EH (cell line): ENCODE measurements around the gene CNTNAP5.
A peak's percentile ranks its signal among the peaks of the same experiment; 100 is the strongest.

Experiments used
- DNase-seq: peaks from one replicate; pipeline ENCODE4 v3.0.0-alpha.2; 2015; ENCODE audit warnings: low read depth

The CNTNAP5 gene

DNA sequence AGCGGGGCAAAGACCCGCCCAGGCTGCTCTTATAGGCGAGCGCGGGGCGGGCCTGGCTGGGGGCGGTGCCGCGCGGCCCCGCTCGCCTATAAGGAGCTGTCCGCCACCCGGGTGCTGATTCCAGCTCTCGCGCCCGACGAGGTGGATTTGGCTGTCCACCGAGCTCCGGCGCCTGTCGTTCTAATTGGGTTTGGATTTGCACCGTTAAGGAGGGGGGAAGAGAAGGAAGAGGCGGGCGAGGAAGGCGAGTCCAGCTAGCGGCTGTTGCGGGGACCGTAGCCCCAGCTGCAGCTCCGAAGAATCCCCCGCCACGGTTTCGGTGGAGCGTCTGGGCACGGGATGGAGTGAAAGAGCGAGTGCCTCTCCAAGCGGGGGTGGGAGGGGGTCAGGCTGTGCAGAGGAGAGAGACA, at the start of gene CNTNAP5:
Gene CNTNAP5 (plus strand): TSS at position 117 of the 410 bp plus-strand sequence. CDS start 364 bp downstream, outside the sequence.
- peak; percentile 40 for DNase-seq

DNA sequence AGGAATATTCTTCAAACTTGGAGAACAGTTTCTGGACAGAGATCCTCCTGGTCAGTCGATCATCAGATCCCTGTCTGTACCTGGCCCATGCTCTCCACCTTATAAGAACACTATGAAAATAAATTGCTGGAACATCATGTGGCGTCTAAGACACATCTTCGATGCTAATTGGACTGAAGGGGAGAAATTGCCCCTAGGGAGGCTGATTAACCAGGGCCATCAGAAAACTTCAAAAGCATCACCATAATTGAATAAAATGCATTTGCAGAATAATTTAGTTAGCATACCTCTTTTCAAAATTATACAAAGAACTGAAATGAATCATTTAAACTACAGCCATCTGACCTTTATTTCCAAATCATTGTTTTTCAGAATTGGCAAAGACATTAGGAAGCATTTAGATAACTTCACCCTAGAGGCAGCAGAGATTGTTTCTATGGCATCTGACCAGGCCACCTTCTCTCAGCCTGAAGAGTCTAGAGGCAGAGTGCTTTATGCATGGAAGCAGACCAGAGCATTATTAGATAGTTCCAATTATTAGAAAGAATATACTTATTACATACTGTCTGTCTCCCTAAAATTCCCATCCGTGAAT, 48.9 kb upstream of the CNTNAP5 start:
- DNase-seq: no peak

DNA sequence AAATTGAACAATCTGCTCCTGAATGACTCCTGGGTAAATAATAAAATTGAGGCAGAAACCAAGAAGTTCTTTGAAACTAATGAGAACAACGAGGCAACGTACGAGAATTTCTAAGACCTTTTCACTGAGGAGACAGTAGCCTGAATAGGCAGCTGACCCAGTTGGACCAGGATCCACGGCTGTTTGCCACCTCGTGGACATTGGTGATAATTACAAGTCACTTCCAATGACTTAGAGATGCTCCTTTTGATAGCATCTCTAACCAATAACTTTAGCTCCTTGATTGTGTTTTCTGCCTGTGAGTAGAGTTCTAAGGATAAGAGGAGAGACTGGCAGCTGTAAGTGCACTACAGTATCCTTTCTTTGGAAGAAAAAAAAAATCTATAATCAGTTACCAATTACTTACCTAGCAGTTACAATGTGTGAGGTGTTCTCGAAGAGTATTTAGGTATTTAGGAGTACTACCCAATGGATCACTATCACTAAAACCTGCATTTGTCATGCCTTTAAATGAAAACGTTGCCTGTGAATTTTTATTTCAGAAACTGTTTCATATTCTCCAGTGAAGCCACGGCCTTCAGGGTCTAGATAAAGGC, 31.3 kb upstream of the CNTNAP5 start:
- peak; percentile 24 for DNase-seq

DNA sequence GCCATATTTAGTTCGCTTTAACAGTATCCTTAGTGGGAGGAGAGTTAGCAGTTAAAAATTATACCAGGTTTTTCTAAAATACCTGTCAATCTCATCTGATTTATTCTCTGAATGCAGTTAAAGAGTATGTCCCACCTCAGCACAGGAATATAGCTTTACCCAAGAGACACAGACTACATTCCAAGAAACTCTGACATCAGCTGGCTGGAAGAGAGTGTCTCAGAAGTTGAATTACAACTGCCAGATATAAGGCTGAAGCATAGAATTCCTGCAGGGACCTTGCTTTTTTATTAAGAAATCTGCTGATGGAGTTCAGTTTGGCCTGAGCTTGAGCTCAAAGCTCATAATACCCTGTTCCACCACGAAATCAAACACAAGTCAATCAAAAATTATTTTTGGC, 25.4 kb upstream of the CNTNAP5 start:
- DNase-seq: no peak

DNA sequence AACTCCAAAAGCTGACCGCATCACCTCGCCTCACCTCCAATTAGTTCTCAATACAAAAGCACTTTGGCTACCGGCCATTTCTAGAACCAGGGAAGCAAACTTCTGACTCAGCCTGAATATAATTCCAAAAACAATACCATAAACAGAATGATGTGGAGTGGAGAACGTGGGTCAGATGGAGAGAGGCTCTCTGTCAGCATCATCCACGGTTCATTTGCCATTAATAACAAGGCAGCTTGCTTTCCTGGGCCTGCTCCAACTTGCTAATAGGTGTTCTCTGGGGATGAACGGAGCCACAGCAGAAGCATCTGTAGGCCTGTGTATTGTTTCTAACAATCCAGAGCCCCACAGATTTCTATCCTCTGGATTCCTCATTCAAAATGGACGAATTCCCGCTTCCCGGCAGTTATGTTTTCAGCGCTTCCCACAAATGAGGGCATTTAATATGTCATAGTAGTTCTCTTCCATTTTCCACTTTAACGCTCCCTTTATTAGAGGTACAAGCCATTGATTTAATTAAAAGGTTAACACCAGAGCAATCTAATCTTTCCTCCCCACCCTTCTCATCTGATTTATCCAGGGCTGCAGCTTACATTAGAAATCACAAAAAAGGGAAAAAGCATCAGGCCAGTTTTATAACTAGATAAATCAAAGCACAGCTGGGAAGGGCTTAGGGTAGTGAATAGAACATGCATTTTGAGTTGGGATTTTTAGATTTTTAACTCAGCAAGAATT, 23.2 kb upstream of the CNTNAP5 start:
- DNase-seq: no peak

DNA sequence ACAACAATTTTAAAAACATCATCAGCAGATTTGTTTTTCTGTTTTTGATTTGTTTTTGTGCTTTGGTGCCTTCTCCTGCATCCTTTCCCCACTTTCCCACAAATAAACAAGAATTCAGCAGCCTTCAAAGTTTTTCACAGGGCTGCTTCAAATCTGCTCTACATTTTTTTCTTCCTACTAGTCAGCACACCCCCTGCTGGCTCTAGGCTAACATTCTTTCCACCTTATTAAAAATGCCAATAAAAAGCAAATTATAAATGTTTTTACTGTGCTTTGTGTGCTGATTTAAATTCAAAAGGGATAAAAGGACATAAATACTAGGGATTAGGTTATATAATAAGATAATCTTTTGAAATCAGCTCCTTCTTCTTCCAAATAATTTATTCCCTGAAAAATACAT, 6.2 kb upstream of the CNTNAP5 start:
- DNase-seq: no peak

DNA sequence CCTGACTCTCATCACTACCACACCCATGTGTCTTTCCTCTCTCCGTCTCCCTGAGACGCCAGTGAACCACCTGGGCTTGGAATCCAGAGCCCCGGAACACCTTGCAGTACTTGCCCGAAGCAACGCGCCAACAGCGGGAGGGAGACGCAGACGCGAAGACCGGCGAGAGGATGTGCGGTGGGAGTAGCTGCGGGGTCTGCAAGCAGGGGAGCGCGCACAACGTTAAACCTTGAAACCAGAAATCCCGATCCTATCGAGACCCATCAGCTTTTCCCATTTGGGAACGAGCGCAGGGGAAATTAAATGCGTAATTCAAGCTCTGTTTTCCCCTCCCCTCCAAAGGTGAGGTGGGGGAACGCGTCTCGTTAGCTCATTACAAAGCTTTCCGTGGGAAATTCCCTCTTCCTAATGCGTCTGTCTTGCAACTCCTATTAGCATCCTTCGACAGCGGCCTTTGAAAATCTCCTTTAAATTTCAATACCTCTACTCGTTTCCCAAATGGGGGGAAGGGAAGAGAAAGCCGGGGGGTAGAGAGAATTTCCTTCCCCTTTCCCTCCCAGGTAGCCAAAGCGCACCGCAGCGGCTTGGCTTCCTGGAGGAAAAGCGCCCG, 421 bp upstream of the CNTNAP5 start:
- no peak for DNase-seq

DNA sequence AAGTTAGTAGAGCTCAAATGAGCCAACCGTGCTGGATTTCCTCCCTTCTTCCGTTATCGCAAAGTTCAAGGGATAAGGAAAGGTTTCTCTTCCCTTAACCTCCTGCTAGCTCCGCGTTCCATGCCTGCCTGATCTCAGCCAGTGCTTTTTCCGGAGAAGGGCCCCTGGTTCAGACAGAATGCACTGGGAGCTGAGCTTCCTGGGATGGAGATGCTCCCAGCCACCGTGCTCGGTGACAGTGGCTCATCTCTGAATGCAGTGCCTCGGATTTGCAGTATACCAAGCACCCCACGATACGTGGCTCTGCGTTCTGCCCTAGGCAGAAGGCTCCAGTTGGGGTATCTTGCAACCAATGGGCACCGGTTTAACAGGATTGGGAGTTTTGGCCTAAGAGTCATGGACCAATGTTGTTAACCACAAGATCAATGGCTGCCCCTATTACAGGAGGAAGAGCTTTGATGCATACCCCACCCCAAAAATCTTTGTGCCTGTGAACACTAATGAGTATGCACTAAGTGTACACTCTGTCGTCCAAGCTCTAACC, 876 bp downstream of the CNTNAP5 start:
- no peak for DNase-seq

DNA sequence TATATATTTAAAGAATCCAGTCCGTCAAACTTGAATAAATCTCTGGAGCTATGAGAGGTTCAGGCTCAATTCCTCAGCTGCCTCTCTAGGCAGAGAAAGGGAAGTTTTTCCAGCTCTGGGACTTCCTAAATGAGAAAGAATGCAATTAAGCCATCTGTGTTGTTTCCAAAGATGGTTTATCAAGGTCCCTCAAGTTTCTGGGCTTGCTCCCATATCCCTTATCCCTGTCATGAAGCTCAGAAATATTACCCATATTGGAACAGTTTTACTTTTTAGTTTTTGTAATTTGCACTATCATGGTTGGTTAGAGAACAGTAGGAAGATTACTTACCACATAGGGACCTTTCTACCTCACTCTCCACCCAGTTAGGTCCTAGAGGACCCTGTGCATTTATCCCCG, 1.4 kb downstream of the CNTNAP5 start:
- no peak for DNase-seq

DNA sequence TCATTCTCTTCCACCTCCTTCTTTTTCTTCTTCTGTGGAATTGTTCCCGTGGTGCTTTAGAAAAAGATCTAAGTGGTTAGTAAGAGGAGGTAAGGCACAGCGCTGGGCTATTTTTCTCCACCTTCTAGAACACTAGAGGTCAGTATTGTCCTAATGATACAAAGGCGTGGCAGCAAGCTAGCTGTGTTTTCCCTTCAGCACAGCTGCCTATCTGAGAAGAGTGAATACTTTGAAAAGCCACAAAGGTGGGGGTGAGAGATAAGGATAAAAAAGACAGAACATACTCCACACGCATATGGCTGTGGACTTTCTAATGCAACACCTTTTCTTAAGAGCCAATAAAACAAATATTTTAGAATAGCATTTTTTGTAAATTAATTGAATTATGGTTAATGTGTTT, 2.1 kb downstream of the CNTNAP5 start:
- peak; percentile 51 for DNase-seq

DNA sequence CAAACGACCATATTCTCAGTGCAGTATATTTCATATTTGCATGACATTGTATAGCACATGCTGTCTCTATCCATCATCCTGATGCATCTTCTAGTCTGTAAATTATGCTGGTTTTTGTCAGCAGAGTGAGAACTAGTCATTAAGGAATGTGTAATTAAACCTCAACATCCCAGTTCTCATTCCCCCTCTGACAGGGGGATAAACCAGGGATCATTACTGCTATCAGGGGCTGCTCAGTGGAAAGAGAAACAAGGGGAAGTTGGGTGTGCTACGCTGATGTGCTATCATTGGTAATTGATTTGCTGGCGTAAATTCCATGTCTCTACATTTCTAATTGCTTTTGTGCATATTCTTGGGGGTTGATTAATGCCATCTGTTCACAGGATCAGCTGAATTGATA, 7.7 kb downstream of the CNTNAP5 start:
- no peak for DNase-seq

DNA sequence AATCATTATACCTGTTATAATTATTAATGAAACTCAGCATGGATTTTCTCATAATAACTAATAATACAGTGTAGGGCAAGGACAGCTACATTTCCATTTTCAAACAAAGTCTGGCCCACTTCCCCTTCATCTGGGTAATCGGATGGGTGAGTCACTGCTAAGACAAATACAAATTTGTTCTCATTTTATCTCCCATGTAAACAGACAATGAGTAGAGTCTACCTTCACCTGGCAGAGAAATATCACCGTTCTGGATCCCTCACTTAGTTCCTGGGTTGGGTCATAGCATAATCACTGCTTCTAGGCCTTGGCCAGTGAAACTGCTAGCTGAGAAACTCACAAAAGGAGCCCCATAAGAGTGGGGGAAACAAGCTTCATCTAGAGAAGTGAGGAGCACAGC, 9.2 kb downstream of the CNTNAP5 start:
- no peak for DNase-seq

DNA sequence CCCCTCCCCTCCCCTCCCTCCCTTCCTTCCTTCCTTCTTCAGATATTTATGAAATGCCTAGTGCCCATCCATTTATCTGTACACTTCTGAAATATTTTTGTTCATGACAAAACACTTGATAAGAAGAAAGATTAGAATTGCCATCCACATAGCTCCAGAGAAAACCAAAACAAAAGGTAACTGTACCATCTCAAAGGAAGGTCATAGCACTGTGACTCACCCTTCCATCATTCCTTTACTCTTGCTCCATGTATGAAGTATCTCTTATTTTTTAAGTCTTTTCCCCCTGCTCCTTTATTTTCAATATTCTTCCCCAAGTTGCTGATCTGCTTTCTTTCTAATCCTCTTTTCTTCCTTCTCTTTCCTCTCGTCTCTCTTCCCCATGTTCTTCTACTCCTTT, 9.9 kb downstream of the CNTNAP5 start:
- no peak for DNase-seq

DNA sequence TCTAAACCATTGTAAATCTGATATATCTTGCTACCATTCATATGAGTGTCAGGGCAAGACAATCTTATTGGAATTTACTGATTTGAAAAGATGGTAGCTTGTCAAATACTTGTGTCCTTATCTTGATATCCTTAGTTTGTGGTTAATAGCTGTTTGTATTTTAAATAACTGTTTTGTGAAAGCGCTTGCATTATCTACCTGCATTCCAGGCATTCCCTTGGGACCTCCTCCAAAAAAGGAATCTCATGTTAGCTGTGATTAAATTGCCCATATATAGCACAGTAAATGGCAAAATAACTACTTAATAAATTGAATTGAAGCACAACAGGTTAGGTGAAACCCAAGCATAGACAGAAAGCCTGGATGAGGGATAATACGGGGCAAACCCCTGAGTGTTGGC, 13.9 kb downstream of the CNTNAP5 start:
- no peak for DNase-seq

DNA sequence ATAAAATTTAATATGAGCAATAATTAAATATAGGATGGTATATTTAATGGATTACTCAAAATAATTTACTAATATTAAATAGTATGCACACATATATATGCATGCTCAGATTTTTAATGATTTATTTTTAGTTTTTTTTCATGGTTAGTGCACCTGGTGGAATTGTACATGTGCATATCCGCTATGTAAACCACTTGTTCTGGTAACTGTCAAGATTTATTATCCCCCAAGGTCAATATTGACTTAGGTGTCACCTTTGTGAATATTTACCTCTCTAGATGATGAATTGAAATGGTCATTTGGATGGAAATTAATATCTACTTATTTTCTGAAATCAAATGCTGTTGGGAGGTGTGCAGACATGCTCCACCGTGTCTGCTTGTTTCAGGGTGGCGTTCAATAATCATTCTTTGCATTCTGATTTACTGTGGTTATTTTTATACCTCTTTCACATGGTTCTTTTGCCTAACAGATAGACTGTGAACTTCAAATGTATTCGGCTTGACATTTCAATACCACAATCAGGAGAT, 14.7 kb downstream of the CNTNAP5 start:
- DNase-seq: no peak

DNA sequence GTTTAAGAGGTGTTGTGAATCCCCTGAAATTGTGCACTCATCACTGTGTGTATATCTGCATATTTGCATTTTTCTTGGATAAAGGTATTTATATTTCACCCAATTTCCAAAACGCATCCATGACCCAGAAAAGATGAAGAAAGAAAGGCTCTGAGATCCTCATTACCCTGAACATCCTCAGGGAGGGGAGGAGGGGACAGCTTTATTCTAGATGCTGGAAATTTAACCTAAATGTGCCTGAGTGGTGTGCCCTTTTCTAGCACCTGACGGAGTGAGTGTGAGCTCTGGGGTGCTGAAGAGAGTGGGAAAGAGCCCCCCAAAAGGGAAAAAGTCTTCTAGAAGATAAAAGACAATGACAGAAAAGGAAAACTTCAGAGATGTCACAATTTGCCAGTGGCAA, 20.8 kb downstream of the CNTNAP5 start:
- no peak for DNase-seq

DNA sequence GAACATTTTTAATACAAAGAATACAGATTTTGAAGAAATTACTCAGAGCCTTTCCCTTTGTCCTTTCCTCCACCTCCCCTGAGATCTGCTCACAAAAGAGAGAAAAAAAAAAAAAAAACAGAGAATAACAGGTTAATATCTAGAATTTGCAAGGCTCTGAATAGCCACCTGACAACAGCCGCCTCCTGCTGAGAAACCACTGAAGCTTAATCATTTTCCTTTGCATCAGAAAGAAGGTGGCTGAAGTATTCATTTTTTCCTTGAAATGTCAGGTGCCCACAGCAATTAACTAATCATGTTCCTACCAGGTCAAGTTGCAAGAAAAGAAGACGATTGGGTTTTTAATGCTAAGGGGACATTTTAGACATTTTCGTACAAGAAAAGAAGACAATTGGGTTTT, 21.2 kb downstream of the CNTNAP5 start:
- no peak for DNase-seq

DNA sequence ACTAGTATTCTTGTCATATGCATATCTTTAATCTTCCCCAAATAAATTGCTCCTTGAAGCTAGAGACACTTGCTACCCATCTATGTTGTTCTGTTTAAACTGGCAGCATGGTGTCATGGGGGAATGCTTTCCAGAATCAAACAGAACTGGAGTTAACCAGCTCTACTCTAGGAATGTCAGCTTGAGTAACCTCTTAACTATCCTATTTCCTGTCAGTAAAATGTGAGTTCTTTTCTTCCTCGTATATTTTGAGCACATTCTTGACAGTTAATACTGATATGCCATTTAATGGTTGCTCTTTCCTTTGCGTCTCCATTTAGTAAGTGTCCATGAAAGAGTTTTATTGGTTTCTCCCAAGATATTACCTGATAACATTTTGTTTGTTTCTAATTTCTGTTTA, 23.0 kb downstream of the CNTNAP5 start:
- no peak for DNase-seq

DNA sequence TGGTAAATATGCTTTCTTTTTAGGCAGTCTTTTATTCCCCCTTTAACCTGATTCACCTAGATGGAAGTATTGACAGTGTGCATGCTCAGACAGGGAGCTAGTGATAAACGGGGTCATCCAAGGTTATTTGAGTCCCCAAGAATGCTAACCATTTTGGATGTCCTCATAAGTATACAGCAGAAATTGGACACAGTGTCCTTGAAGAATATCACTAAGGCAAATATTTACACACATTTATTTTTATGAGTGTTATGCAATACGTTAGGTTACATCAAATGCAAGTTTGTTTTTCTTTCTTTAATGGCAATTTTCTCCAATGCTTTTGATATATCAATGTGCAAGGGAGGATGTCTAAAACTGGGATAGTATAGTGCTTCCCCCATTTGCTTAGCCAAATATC, 23.6 kb downstream of the CNTNAP5 start:
- no peak for DNase-seq

DNA sequence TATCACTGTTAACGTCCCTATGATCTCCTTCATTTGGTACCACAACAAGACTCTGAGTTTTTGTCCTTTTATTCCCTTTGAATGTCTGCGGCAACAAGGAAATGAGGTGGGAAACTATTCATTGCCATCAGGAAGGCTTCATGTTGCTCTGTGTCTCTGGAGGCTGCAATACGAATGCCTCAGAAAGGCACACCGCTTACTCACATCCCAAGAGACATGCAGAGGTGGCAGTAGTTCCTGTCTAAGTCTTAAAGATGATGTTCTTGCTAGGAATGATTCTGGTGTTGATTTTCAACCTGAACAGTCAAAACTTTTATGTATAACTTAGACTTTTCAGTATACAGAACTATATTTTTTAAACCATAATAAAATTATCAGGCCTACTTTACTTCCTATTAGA, 24.0 kb downstream of the CNTNAP5 start:
- no peak for DNase-seq

DNA sequence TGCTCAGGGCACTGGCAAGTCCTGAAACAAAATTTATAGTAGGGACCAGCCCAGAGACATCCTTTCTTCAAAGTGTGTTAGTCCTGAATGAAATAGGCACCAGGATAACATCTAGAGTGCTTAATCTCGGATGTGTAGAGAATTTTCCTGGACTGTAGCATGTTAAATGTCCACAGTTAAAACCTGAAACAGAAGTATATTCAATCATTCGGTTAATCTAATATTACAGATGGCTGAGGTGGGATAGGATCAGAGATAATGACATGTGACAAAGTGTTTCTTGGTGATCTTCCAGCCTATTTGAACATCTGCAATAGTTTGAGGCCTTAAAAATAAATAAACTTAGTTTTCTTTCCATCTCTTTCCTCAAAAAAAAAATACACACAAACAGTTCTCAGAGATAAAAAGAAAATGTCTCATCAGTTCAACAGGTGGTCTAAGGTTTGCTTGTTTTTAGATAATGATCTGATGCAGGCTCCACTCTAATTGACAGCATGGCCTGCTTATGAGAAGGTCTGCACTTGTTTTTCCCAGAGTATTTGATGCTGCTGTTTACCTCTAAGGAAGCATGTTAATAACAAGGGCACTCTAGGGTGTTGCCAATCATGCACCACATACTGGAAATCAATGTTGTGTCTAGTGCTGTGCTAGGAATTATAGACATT, 25.9 kb downstream of the CNTNAP5 start:
- no peak for DNase-seq

DNA sequence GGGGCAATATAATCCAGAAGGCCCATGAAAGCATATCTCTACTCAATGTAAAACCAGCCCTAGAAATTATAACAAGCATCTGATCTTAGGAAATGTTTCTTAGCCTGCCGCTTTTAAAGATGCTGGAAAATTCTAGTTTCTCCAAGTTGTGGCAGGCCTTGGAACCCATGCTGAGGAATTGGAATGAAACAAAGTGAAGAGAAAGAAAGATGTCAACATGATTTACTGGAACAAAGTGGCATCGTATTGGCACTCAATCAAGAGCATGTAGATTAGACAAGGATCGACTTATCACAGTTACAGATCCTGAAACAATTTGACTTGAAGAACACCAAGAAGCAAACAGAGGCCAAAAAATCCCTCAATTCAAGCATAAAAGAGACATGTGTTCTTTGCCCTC, 28.7 kb downstream of the CNTNAP5 start:
- DNase-seq: no peak
